ENCODE data around the gene ANKRD52. TPM values are rescaled to one million over a fixed set of nuclear protein-coding genes. Genes with fewer than 3 reads are reported as not detected.

ANKRD52 gene
- polyA plus RNA-seq, 1 donor from 2014 or later, result 19.6 TPM

DNA sequence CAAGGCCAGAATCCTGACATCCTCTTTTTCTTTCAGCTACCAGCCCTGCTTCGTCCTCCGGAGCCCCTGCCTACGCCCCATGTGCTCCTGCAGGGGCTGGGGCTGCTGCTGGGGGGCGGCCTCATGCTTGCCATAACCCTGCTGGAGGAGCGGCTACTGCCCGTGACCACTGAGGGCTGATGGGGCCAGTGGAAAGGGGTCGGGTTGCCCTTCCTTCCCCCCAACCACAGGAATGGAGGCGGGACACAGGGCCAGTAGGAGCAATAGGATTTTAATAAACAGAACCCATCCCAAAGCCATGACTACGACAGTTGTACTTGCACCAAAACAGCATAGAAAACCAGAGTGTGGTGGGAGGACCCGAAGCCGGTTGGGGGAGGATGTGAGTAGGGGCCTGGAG, 20.6 kb downstream of the ANKRD52 start:
- H3K4me1 Mint-ChIP-seq, result peaks cover 7 to 12% (median 9%) of the 10 kb centered on the region in 3 donors
- no peak overlapping the region for H3K4me3 Mint-ChIP-seq
- H3K27ac Mint-ChIP-seq, result no peak overlapping the region
- no peaks in the 10 kb centered on the region for H3K9me3 Mint-ChIP-seq
- H3K36me3 Mint-ChIP-seq, result peaks cover 2% of the 10 kb centered on the region
- no peaks in the 10 kb centered on the region for H3K27me3 Mint-ChIP-seq

DNA sequence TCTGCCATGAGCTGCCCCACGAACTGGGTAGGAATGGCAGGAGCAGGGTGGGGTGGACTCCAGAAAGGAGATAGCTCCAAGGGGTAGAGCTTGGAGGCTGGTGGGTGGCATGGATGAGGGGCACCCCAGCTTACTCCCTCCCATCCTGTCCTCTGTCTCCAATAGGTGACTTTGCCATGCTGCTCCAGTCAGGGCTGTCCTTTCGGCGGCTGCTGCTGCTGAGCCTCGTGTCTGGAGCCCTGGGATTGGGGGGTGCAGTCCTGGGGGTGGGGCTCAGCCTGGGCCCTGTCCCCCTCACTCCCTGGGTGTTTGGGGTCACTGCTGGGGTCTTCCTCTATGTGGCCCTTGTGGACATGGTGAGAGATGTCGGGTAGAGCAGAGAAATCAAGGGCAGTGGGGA, 21.2 kb downstream of the ANKRD52 start:
- Mint-ChIP-seq H3K27ac (no peak overlapping the region), H3K27me3 (no peaks in the 10 kb centered on the region), H3K9me3 (no peaks in the 10 kb centered on the region), H3K36me3 (peaks cover 2% of the 10 kb centered on the region), H3K4me3 (no peak overlapping the region), H3K4me1 (peaks cover 3 to 7% (median 3%) of the 10 kb centered on the region in 3 donors)

DNA sequence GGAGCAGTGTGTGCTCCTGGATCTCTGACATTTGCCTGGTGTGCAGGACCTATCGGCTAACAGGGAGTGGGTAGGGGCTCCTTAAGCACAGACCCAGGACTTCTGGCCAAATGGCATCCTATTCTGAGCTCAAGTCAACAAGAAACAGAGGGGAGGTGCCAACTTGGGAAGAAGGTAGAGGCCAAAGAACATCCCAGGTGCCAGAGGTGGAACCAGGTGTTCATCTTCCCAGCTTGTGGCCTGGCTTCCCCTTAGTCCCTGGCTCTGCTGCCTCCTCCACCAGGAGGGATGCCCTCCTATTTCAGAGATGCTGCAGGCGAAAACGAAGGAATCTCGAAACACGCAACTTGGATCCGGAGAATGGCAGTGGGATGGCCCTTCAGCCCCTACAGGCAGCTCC, 22.1 kb downstream of the ANKRD52 start:
- Mint-ChIP-seq H3K9me3 (no peaks in the 10 kb centered on the region), H3K27ac (no peak overlapping the region), H3K4me3 (no peak overlapping the region), H3K4me1 (peaks cover 0 to 2% (median 0%) of the 10 kb centered on the region in 3 donors), H3K27me3 (no peaks in the 10 kb centered on the region), H3K36me3 (peaks cover 2% of the 10 kb centered on the region)

DNA sequence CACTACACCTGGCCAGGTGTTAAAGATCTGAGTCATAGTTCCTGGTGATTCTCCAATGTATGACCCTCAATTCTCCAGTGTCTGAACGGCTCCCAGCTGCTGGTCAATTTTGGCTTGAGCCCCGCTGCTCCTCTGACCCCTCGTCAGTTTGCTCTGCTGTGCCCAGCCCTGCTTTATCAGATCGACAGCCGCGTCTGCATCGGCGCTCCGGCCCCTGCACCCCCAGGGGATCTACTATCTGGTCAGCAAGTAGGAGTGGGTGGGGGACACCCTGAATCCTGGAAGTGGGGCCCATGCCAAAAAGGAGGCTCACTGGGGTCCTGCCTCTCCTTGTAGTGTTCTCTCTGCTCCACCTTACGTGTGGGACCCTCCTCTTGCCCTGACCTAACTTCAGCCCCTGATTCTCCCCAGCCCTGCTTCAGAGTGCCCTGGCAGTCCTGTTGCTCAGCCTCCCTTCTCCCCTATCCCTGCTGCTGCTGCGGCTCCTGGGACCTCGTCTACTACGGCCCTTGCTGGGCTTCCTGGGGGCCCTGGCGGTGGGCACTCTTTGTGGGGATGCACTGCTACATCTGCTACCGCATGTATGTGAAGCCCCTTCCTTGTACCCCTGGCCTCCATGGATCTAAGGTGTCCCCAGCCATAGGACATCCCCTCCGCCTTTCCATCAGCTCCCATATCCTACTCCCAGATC, 23.3 kb downstream of the ANKRD52 start:
- H3K27me3 Mint-ChIP-seq, result no peaks in the 10 kb centered on the region
- H3K4me1 Mint-ChIP-seq, result peaks cover 0 to 2% (median 0%) of the 10 kb centered on the region in 3 donors
- H3K4me3 Mint-ChIP-seq, result no peak overlapping the region
- peaks cover 2% of the 10 kb centered on the region for H3K36me3 Mint-ChIP-seq
- H3K27ac Mint-ChIP-seq, result no peak overlapping the region
- H3K9me3 Mint-ChIP-seq, result no peaks in the 10 kb centered on the region

DNA sequence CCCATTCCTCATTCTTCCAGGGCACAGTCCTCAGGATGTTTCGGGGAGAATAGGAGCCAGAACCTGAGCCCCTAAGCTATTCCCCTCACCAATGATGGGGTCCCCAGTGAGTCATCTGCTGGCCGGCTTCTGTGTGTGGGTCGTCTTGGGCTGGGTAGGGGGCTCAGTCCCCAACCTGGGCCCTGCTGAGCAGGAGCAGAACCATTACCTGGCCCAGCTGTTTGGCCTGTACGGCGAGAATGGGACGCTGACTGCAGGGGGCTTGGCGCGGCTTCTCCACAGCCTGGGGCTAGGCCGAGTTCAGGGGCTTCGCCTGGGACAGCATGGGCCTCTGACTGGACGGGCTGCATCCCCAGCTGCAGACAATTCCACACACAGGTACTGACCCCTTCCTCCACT, 27.0 kb downstream of the ANKRD52 start:
- peaks cover 0 to 2% (median 0%) of the 10 kb centered on the region in 3 donors for H3K4me1 Mint-ChIP-seq

DNA sequence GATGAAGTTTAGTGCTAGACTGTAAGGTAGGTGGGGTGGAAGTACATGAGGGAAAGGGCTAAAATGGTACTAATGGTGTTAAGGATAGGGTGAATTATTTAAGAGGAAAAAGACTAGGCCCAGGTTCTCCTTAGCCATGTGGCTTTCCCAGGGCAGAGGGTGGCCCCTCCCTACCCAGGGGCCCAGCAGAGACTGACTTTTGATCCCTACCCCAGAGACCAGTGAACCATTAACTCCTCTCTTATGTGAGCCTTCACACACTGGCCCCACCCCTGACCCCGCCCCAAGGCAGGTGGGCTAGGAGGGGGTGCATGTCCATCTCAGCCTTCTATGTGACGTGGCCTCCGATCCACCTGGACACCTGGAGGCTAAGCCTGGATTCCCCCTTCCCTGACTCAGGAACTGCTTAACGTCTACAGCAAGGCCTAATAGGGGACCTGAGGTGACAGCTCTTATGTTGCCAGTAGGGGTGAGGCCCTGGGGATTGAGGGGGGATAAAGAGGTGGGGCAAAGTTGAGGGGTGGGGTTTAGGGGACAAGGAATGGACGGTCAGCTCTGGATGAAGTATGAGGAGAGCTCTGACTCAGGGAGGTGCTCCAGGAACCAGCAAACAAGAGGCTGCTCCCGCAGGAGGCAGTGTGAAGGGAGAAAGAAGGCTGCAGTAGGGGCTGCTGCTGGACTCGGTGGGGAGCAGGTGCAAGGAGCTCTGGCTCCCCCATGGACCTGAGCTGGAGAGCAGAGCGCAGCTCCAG, 27.6 kb downstream of the ANKRD52 start:
- Mint-ChIP-seq H3K27me3 (no peaks in the 10 kb centered on the region), H3K4me1 (peaks cover 0 to 2% (median 0%) of the 10 kb centered on the region in 3 donors), H3K4me3 (no peak overlapping the region), H3K9me3 (no peaks in the 10 kb centered on the region), H3K36me3 (no peaks in the 10 kb centered on the region), H3K27ac (peak overlapping the region in 1 of 3 donors; percentile 19)

More for the DNA sequence above, 27.0 kb downstream of the ANKRD52 start:
- Mint-ChIP-seq H3K27ac (no peak overlapping the region), H3K27me3 (no peaks in the 10 kb centered on the region), H3K36me3 (no peaks in the 10 kb centered on the region), H3K9me3 (no peaks in the 10 kb centered on the region), H3K4me3 (no peak overlapping the region)

DNA sequence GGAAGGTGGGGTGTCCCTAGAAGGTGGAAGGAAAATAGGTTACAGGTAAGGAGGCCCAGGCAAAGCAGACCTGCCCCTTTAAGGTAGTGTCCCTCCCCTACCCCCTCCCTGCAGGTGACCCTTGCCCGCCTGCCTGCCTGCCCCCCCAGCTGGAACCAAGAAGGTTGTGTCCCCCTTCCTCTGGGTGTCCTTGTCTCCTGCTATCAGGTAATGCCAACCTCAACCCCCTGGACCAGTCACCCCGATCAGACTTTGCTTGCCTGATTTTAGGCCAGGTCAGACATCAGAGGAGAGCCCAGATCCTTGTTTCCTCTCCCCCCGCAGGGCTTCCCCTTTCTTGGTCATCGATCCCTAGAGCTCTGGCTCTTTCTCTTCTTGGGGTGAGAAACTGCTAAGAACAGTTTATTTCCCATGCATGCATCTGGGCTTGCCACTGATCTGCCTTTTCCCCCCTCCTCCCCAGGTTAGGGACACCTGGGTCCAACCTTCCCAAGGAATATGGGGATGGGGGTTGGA, 28.2 kb downstream of the ANKRD52 start, which contains the start of gene SLC39A5:
TSS of gene SLC39A5 (plus strand) at position 136 of the 516 bp plus-strand sequence. CDS start 1,224 bp downstream, outside the sequence.
- no peak within 1 kb of the TSS for H3K4me3 Mint-ChIP-seq

DNA sequence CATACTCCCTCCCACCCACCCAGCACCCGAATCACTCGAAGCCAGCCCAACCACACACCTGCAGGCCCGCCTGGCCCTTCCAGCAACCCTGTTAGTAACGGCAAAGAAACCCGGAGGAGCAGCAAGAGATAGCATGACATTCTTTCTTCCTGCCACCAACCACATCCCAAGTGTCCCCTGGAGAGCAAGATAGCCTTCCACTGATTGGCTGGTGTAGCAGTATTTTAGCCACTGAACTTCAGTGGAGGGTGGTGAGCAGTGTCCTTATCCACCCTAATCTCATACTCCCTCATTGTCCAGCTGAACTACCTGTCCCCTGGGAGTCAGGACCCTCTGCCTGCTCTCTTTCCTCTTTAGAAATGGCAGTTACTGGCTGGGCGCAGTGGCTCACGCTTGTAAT, 29.1 kb downstream of the ANKRD52 start:
- no peaks in the 10 kb centered on the region for H3K27me3 Mint-ChIP-seq
- H3K27ac Mint-ChIP-seq, result no peak overlapping the region
- no peaks in the 10 kb centered on the region for H3K36me3 Mint-ChIP-seq
- no peaks in the 10 kb centered on the region for H3K9me3 Mint-ChIP-seq
- H3K4me1 Mint-ChIP-seq, result peaks cover under 1 to 10% (median 7%) of the 10 kb centered on the region in 3 donors
- no peak overlapping the region for H3K4me3 Mint-ChIP-seq

More for the DNA sequence above, 28.2 kb downstream of the ANKRD52 start, which contains the start of gene SLC39A5:
- Mint-ChIP-seq H3K36me3 (no peaks in the 10 kb centered on the region), H3K9me3 (no peaks in the 10 kb centered on the region), H3K27ac (peak within 1 kb of the TSS in 2 of 3 donors; percentile 19 to 71), H3K4me1 (peaks cover 0 to 7% (median 6%) of the 10 kb centered on the region in 3 donors), H3K27me3 (no peaks in the 10 kb centered on the region)

DNA sequence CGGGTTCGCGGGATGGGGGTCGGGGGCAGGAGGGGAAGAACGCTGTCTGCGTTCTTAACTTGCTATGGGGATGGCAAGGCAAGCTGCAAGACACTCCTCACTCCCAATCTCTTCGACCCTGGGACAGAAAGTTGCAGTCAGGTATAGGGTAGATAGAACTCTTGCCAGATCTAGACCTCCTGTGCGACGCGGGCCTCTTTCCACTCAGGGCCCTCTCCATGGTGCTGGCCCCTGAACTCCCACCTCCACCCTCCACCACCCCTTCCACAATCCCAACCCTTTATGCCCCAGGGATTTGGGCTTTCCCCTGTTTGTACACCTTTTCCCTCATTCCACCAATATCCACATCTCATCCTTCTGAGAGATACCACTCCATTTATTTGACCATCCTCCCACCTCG, 33.2 kb downstream of the ANKRD52 start:
- peak overlapping the region; percentile 84 to 94 (median 91) for H3K4me3 Mint-ChIP-seq
- no peaks in the 10 kb centered on the region for H3K9me3 Mint-ChIP-seq
- no peaks in the 10 kb centered on the region for H3K27me3 Mint-ChIP-seq
- peaks cover 1% of the 10 kb centered on the region for H3K36me3 Mint-ChIP-seq
- H3K27ac Mint-ChIP-seq, result peak overlapping the region; percentile 65 to 97 (median 95)
- peaks cover 20 to 32% (median 22%) of the 10 kb centered on the region in 3 donors for H3K4me1 Mint-ChIP-seq

DNA sequence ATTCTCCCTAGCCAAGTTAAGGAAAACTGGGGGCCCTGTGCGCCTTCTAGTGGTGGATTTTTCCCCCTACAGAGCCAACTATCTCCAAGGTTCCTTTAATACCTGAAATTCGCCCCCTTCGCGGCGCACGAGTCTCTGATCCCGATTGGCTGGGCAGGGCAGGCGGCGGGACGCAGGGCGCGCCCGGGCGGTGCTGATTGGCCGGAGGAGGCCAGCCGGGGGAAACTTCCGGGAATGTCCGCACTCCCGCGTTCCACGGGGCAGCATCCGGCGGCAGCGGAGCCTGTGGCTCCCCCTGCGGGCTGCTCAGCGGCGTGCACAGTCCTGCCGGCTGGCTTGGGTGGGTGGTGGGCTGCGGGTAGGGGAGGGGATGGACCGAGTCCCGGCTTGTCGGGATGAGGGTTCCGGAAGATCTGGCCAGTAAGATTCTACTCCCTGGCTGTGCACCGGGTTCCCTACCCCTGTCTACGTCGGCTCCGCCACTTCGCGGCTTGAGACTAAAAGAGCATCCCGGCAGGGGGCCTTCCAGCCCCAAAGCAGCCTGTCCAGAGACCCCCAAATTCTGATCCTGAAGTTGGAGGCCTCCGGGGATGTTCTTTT, 34.0 kb downstream of the ANKRD52 start, which contains the start of gene NABP2:
TSS of gene NABP2 (plus strand) at position 241 of the 600 bp plus-strand sequence. CDS start 515 bp downstream, outside the sequence.
- Mint-ChIP-seq H3K36me3 (peaks cover 1% of the 10 kb centered on the region), H3K27ac (peak within 1 kb of the TSS; percentile 89 to 97 (median 95)), H3K27me3 (no peaks in the 10 kb centered on the region), H3K4me1 (peaks cover 20 to 34% (median 22%) of the 10 kb centered on the region in 3 donors), H3K4me3 (peak within 1 kb of the TSS; percentile 84 to 100 (median 92)), H3K9me3 (no peaks in the 10 kb centered on the region)

DNA sequence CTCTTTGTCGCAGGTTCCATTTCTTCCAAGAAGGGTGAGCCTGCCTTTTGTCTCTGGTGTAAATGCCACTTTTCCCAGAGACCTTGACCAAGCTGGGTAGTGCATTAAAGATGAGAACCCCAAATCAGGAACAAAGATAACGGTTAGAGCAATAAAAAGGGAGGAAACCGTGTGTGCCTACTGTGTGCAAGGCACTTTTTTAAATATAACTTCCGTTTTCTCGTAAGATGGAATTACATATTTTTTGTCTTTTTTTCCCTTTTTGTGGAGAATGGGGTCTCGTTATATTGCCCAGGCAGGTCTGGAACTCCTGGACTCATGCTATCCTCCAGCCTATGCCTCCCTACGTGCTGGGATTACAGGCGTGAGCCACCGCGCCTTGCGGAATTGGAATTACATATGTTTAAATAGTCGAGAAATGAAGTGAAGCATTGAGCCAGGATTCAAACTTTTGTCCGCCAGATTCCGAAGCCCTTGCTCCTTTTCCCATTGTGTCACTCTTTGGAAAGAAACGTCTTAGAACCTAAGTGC, 34.5 kb downstream of the ANKRD52 start:
- Mint-ChIP-seq H3K36me3 (peaks cover 1% of the 10 kb centered on the region), H3K27ac (peak overlapping the region; percentile 89 to 97 (median 95)), H3K4me1 (peaks cover 20 to 34% (median 22%) of the 10 kb centered on the region in 3 donors), H3K9me3 (no peaks in the 10 kb centered on the region), H3K4me3 (peak overlapping the region; percentile 84 to 100 (median 92)), H3K27me3 (no peaks in the 10 kb centered on the region)

DNA sequence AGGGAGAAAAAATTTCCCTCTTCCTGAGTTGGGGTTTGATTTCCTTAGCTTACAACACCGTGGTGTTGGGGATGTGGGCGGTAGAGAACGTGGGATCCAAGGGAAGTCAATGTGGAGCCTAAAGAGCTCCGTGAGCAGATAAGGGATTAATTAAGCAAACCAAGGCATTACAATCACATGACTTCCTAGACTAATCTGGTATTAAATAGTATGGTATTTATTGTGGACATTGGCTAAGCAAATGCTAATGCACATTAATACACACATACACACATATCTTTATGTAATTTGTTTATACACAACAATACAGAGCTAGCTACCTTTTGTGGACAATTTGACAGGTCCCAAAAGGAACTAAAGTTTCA, 35.7 kb downstream of the ANKRD52 start:
- Mint-ChIP-seq H3K36me3 (peaks cover 1% of the 10 kb centered on the region), H3K4me1 (peaks cover 20 to 34% (median 22%) of the 10 kb centered on the region in 3 donors), H3K27me3 (no peaks in the 10 kb centered on the region), H3K27ac (peak overlapping the region; percentile 95 to 98 (median 97)), H3K9me3 (no peaks in the 10 kb centered on the region), H3K4me3 (peak overlapping the region; percentile 90 to 100 (median 98))

DNA sequence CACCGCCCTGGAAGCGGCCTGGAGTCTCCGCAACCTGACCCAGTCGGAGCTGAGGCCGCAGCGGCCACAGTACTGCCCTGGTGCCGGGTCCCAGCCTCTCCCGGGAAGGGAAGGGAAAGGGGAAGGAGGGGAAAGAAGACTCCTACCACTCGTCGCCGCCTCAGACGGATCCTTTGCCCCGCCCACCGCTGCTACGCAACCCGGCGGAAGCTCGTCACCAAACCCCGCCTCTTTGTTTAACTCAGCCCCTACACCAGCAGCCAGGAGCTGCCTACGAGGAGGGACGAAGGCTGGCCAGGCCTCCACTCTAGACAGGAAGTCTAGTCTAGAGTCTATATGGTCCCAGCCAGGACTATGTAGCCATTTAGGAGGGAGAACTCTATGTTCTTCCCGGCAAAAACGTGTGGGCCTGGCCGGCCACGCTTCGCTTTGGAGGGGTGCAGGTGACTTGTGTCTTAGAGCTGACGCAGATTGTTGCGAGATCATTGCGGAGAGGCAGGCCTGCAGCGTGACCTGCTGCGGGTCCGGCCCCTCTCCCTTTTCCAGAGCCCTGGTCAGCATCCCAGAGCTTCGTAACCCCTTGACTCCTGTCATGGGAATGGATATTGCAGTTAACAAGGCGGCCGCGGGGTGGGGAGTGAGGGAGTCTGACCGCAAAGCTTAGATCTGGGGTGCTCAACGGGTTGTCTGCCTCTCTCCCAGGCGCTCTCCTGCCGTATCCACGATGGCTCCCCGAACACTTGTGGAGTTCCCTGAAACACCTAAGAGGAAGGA, 36.2 kb downstream of the ANKRD52 start, which contains the start of gene RNF41:
TSS of gene RNF41 (minus strand) at position 166 of the 774 bp plus-strand sequence. CDS start 7,875 bp downstream, outside the sequence.
- Mint-ChIP-seq H3K27ac (peak within 1 kb of the TSS; percentile 95 to 98 (median 97)), H3K4me1 (peaks cover 20 to 34% (median 22%) of the 10 kb centered on the region in 3 donors), H3K9me3 (no peaks in the 10 kb centered on the region), H3K4me3 (peak within 1 kb of the TSS; percentile 90 to 100 (median 98)), H3K27me3 (no peaks in the 10 kb centered on the region), H3K36me3 (peaks cover 1% of the 10 kb centered on the region)
